Psoas muscle (tissue), 8 donors: ENCODE measurements around the gene JADE1. TPM values are rescaled to one million over a fixed set of nuclear protein-coding genes. Genes with fewer than 3 reads are reported as not detected.

Experiments
- ATAC-seq, 4 donors: fragments of 200-7000 bp; cut with Tn5 transposase; one replicate each; pipeline ENCODE4 v1.9.1; 2020; ENCODE audit warnings: moderate library complexity in 3 of 4, mild to moderate bottlenecking in 2 of 4
- DNase-seq, 2 donors: peaks; one replicate each; pipeline ENCODE4 v3.0.0-alpha.2; 2020
- H3K27ac ChIP-seq: fragments of 200-600 bp; one replicate; pipeline ENCODE4 v1.8.0; 2022
- H3K27me3 ChIP-seq, 3 donors: fragments of 200-600 bp in 1 of 3; one replicate each; pipeline versions ENCODE4 v1.6.1 to v1.8.0; 2013 to 2022; ENCODE audit warnings: low read length in 2 of 3, mild to moderate bottlenecking in 2 of 3, moderate library complexity in 1 of 3; ENCODE audit not compliant: insufficient read depth in 3 of 3
- H3K36me3 ChIP-seq, 2 donors: fragments of 200-600 bp in 1 of 2; one replicate each; pipeline versions ENCODE4 v1.6.1 to v1.8.0; 2013 to 2022; ENCODE audit warnings: low read depth in 1 of 2, mild to moderate bottlenecking in 1 of 2, moderate library complexity in 1 of 2; ENCODE audit not compliant: insufficient read depth in 1 of 2
- H3K4me1 ChIP-seq: fragments of 200-600 bp; one replicate; pipeline ENCODE4 v1.8.0; 2022
- H3K4me3 ChIP-seq: fragments of 200-600 bp; one replicate; pipeline ENCODE4 v1.8.0; 2022; ENCODE audit warnings: mild to moderate bottlenecking
- H3K9me3 ChIP-seq: fragments of 200-600 bp; one replicate; pipeline ENCODE4 v1.8.0; 2022
- WGBS, 3 donors: extraction: QIAGEN DNeasy Blood & Tissue Kit; methylation state at CpG; one replicate each; pipeline versions ENCODE4 v1.1.6 to v1.1.7; 2013; 5-methylcytosine and 5-hydroxymethylcytosine counted together
- intact Hi-C, 2 donors: fragments of 100-400 bp; cut with DNase I; formaldehyde crosslinking; loops; one replicate each; pipeline versions ENCODE4 v1.11.0 to v1.14.2; 2022
- polyA plus RNA-seq, 3 donors: library from polyadenylated mRNA; stranded (reverse); fragments of 200-250 nt; gene quantifications; one replicate each; pipeline ENCODE4 v1.2.3, GENCODE V29; 2013
- total RNA-seq, 4 donors: library from RNA; stranded (reverse); fragmentation: NEBNext Ultra II Directional in 2 of 4; extraction: Animal tissue kit (Norgen Biotek cat#: 25700) in 2 of 4; gene quantifications; one replicate each; pipeline versions ENCODE4 v1.2.1 to v1.2.4, GENCODE V29; 2021 to 2023
- TF ChIP-seq, protein P1 (sequence below): fragments of 200-600 bp; IDR thresholded peaks from one replicate; pipeline ENCODE4 v1.8.0; 2022; ENCODE audit warnings: antibody characterized with exemption
- donor health status: healthy with polysubstance abuse.
- donor health status: DM: no; HTN: no; CAD: no; lungs with moderate emphysema.
- donor health status: Bipolar disorder and iron deficiency.
- donor health status: healthy.
- donor health status: DM: yes; HTN: yes; CAD: no.
- donor health status: DM: no; HTN: no; CAD: no.
- donor health status: DM: no; HTN: no; CAD: no.
- donor health status: DM: yes; HTN: yes; CAD: no.

JADE1 gene
- total and polyA plus RNA-seq, 7 donors: 5.8 to 21.4 (median 16.8) TPM

DNA sequence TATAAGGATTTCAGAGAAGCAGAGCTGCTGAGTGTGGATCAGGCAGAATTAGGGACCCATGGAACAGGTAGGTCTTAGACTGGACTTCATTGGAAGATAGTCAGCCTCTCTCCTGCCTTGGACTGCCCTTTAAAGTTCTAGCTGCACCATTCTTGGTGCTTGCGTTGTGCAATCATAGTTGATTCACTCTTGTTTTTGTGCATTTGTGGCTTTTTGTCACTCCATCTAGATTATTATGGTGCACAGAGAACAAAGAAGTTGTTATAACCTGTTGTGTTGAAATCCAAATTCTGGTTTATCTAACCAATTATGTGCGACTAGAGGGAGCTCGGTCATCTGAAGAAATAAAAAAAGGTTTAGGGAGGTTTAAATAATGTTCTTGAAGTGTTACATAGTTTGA, 59.3 kb downstream of the JADE1 start:
- WGBS, 3 donors: 86 to 94% (median 92%) methylated on average over 3 of the region's 3 CpGs
- no peak for DNase-seq
- Histone ChIP-seq H3K4me1 (no peaks in the 10 kb centered on the region), H3K36me3 (peaks cover 3 to 96% of the 10 kb centered on the region in 2 donors), H3K27me3 (no peaks in the 10 kb centered on the region), H3K4me3 (no peak overlapping the region), H3K9me3 (no peaks in the 10 kb centered on the region), H3K27ac (no peak overlapping the region)
- no peak for ATAC-seq
- TF ChIP-seq, protein P1, sequence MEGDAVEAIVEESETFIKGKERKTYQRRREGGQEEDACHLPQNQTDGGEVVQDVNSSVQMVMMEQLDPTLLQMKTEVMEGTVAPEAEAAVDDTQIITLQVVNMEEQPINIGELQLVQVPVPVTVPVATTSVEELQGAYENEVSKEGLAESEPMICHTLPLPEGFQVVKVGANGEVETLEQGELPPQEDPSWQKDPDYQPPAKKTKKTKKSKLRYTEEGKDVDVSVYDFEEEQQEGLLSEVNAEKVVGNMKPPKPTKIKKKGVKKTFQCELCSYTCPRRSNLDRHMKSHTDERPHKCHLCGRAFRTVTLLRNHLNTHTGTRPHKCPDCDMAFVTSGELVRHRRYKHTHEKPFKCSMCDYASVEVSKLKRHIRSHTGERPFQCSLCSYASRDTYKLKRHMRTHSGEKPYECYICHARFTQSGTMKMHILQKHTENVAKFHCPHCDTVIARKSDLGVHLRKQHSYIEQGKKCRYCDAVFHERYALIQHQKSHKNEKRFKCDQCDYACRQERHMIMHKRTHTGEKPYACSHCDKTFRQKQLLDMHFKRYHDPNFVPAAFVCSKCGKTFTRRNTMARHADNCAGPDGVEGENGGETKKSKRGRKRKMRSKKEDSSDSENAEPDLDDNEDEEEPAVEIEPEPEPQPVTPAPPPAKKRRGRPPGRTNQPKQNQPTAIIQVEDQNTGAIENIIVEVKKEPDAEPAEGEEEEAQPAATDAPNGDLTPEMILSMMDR: no peak
- intact Hi-C loops: loop anchor here in 1 of 2 donors (10.0 kb wide), 2 partner anchors 294 to 414 kb away; no protein-coding TSS in a partner anchor

DNA sequence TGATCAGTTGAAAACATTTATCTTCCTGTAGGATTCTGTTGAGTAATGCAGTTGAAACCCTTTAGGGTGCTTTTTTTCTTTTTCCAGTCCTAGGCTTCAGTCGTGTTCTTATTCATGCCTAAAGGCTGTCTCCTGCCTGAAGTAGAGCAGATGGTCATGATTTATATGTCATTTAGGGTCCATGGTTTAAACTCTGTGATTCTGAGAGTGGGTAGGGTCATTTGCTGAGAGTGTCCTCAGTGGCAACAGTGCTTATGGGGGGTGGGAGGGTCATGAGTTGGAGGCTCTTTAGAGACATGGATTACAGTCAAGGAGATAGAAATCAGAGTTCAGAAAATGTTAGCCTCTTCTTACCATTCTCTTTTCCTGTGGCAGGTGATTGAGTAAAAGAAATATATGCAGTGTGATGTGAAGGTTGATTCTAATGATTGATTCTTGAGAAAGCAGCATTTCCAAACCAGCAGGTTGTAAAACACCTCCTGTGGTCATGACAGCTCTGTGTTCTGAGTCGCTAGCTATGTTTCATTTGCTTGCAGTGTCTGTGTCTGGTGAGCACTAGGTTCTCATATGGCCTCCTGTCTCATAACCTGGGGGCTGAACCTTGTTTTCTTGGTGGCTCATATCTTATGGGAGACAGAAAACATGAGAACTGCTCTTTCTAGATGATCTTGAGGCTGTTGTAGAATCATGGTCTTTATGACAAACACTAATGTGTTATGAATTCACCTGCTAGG, 60.4 kb downstream of the JADE1 start:
- no peak for DNase-seq
- Histone ChIP-seq H3K9me3 (no peaks in the 10 kb centered on the region), H3K36me3 (peaks cover 3 to 95% of the 10 kb centered on the region in 2 donors), H3K27me3 (no peaks in the 10 kb centered on the region), H3K4me3 (no peak overlapping the region), H3K27ac (no peak overlapping the region), H3K4me1 (no peaks in the 10 kb centered on the region)
- 79 to 88% (median 82%) methylated on average over 2 of the region's 2 CpGs for WGBS, 3 donors
- intact Hi-C loops: loop anchor here in 1 of 2 donors (10.0 kb wide), 2 partner anchors 295 to 415 kb away; no protein-coding TSS in a partner anchor
- ATAC-seq: no peak
- TF ChIP-seq, protein P1: no peak

DNA sequence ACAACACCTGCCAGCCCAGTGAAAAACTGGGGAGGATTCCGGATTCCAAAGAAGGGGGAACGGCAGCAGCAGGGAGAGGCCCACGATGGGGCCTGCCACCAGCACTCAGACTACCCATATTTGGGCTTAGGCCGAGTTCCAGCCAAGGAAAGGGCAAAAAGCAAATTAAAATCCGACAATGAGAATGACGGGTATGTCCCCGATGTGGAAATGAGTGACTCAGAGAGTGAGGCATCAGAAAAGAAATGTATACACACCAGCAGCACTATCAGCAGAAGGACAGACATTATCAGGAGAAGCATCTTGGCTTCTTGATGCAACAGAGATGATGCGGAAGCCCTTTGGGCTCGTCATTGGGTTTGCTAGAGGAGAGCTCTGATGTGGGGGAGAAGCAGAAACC, 62.4 kb downstream of the JADE1 start:
- TF ChIP-seq, protein P1: no peak
- Histone ChIP-seq H3K9me3 (no peaks in the 10 kb centered on the region), H3K4me3 (no peak overlapping the region), H3K4me1 (no peaks in the 10 kb centered on the region), H3K36me3 (peaks cover 3 to 84% of the 10 kb centered on the region in 2 donors), H3K27ac (no peak overlapping the region), H3K27me3 (no peaks in the 10 kb centered on the region)
- intact Hi-C loops: no loop called here
- 93 to 95% (median 94%) methylated on average over 9 of the region's 9 CpGs for WGBS, 3 donors
- ATAC-seq (no peak), DNase-seq (no peak)

DNA sequence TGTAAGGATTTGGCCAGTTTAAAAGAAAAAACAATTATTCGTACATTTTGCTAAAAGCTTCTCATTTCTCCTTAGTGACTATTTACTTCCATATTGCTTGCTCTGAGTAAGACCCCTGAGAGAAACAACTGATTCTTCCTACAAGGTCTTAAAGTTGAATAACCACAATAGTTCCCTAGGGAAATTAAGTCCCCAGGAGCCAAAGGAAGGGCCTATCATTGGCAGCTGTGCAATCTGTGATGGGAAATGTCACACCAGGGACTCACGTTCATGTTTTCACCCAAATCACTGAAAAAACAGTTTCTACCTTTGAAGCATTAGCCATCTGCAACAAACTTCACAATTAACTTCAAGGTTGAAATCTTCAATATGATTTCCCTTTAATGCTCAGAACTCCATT, 66.7 kb downstream of the JADE1 start:
- ATAC-seq: no peak
- no peaks in the 10 kb centered on the region for H3K27me3 ChIP-seq
- no peak overlapping the region for H3K4me3 ChIP-seq
- H3K9me3 ChIP-seq: no peaks in the 10 kb centered on the region
- no peaks in the 10 kb centered on the region for H3K4me1 ChIP-seq
- DNase-seq: no peak
- WGBS, 3 donors: 74 to 75% (median 75%) methylated on average over 2 of the region's 2 CpGs
- intact Hi-C loops: no loop called here
- TF ChIP-seq, protein P1: no peak
- peaks cover 0 to 41% of the 10 kb centered on the region in 2 donors for H3K36me3 ChIP-seq
- H3K27ac ChIP-seq: no peak overlapping the region
